LNCaP clone FGC (cell line): ENCODE data around the gene TTC14.

Experiments
- DNase-seq: peaks from one replicate; pipeline ENCODE4 v3.0.0-alpha.2; 2011; ENCODE audit warnings: low read depth
- H3K4me3 ChIP-seq: 2 replicates; pipeline ENCODE4 v1.5.1; 2011; ENCODE audit warnings: mild to moderate bottlenecking, low read depth, low read length, control low read depth
- CTCF ChIP-seq: IDR thresholded peaks from 2 replicates; pipeline ENCODE4 v1.5.1; 2012; ENCODE audit warnings: mild to moderate bottlenecking; ENCODE audit not compliant: control insufficient read depth, insufficient read depth; ENCODE audit errors: extremely low read depth

The TTC14 gene

GRCh38 chr3:180630371-180630770 is 28.4 kb downstream of the TTC14 start:
- no peak for DNase-seq
- no peak overlapping the region for H3K4me3 ChIP-seq
- TF ChIP-seq CTCF = no peak

GRCh38 chr3:180631317-180631716 is 29.4 kb downstream of the TTC14 start:
- peak; percentile 52 for TF ChIP-seq CTCF
- no peak overlapping the region for H3K4me3 ChIP-seq
- no peak for DNase-seq

- DNase-seq = no peak
- no peak overlapping the region for H3K4me3 ChIP-seq
- TF ChIP-seq CTCF = no peak
These were observed 31.8 kb downstream of the TTC14 start for GRCh38 chr3:180633722-180634121.

- TF ChIP-seq CTCF = no peak
- DNase-seq = no peak
- no peak overlapping the region for H3K4me3 ChIP-seq
These were observed 39.0 kb downstream of the TTC14 start for GRCh38 chr3:180640987-180641386.

GRCh38 chr3:180646187-180646790 is 44.3 kb downstream of the TTC14 start:
- TF ChIP-seq CTCF = peak; percentile 16; the same call in 1 of the 2 replicates
- no peak overlapping the region for H3K4me3 ChIP-seq
- no peak for DNase-seq

- H3K4me3 ChIP-seq = no peak overlapping the region
- TF ChIP-seq CTCF = no peak
- no peak for DNase-seq
These were observed 54.4 kb downstream of the TTC14 start for GRCh38 chr3:180656406-180656805.

- no peak overlapping the region for H3K4me3 ChIP-seq
- no peak for DNase-seq
- TF ChIP-seq CTCF = no peak
These were observed 55.1 kb downstream of the TTC14 start for GRCh38 chr3:180657094-180657493.
